HL-60 (cell line): ENCODE results near the gene SIRT1.
A peak's percentile ranks its signal among the peaks of the same experiment; 100 is the strongest.

Source experiments
- GABPA ChIP-seq: IDR thresholded peaks from 2 replicates; pipeline ENCODE4 v1.6.1; 2012; ENCODE audit warnings: low read depth
- POLR2AphosphoS5 ChIP-seq: IDR thresholded peaks from 2 replicates; pipeline ENCODE4 v1.6.1; 2012; ENCODE audit warnings: low read depth
- SPI1 ChIP-seq: IDR thresholded peaks from 2 replicates; pipeline ENCODE4 v1.6.1; 2012; ENCODE audit warnings: low read depth, mild to moderate bottlenecking, borderline replicate concordance
- TF ChIP-seq, protein P1 (sequence below): IDR thresholded peaks from one replicate; pipeline ENCODE4 v1.5.1; 2011; ENCODE audit warnings: low read length, control low read depth, inconsistent platforms; ENCODE audit not compliant: insufficient read depth
- TF ChIP-seq, protein P2 (sequence below): IDR thresholded peaks from 2 replicates; pipeline ENCODE4 v1.6.1; 2012; ENCODE audit warnings: low read depth; ENCODE audit not compliant: insufficient replicate concordance

DNA sequence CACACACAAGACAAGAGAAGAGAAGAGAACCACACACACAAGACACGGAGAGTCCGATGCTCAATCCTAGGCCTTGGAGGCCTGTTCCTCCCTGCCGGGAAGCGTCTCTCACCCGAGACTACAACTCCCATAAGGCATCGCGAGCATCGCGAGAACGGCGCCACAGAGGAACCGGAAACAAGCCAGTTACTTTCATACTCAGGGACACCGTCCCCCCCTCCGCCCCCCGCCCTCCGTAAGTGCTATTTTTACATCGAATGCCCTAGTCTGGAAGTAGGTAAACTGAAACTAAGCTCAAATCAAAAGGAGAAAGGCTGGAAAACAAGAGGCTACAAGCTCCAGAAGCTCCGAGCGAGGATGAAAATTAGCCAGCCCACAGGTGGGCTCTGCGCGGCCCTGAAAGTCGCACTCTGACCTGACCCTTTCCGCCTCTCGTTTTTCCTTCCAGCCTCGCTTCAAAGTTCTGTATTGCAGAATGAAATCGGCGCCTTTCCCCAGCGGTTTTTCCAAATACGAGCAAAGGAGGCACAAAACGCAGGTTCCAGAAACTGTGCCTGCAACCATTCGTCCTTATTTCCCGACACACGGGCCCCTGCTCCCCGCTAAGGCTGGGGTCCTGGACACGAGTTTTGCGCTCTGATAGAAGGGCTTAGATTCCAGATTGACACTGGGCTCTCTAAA is 35.0 kb upstream of the SIRT1 start:
- TF ChIP-seq, protein P1, sequence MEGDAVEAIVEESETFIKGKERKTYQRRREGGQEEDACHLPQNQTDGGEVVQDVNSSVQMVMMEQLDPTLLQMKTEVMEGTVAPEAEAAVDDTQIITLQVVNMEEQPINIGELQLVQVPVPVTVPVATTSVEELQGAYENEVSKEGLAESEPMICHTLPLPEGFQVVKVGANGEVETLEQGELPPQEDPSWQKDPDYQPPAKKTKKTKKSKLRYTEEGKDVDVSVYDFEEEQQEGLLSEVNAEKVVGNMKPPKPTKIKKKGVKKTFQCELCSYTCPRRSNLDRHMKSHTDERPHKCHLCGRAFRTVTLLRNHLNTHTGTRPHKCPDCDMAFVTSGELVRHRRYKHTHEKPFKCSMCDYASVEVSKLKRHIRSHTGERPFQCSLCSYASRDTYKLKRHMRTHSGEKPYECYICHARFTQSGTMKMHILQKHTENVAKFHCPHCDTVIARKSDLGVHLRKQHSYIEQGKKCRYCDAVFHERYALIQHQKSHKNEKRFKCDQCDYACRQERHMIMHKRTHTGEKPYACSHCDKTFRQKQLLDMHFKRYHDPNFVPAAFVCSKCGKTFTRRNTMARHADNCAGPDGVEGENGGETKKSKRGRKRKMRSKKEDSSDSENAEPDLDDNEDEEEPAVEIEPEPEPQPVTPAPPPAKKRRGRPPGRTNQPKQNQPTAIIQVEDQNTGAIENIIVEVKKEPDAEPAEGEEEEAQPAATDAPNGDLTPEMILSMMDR = no peak
- TF ChIP-seq SPI1 (peak; percentile 80), POLR2AphosphoS5 (peak; percentile 77), GABPA (peak; percentile 86)
- TF ChIP-seq, protein P2, sequence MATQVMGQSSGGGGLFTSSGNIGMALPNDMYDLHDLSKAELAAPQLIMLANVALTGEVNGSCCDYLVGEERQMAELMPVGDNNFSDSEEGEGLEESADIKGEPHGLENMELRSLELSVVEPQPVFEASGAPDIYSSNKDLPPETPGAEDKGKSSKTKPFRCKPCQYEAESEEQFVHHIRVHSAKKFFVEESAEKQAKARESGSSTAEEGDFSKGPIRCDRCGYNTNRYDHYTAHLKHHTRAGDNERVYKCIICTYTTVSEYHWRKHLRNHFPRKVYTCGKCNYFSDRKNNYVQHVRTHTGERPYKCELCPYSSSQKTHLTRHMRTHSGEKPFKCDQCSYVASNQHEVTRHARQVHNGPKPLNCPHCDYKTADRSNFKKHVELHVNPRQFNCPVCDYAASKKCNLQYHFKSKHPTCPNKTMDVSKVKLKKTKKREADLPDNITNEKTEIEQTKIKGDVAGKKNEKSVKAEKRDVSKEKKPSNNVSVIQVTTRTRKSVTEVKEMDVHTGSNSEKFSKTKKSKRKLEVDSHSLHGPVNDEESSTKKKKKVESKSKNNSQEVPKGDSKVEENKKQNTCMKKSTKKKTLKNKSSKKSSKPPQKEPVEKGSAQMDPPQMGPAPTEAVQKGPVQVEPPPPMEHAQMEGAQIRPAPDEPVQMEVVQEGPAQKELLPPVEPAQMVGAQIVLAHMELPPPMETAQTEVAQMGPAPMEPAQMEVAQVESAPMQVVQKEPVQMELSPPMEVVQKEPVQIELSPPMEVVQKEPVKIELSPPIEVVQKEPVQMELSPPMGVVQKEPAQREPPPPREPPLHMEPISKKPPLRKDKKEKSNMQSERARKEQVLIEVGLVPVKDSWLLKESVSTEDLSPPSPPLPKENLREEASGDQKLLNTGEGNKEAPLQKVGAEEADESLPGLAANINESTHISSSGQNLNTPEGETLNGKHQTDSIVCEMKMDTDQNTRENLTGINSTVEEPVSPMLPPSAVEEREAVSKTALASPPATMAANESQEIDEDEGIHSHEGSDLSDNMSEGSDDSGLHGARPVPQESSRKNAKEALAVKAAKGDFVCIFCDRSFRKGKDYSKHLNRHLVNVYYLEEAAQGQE = peak; percentile 24
